PC-3 (cell line): ENCODE data around the gene TARP.
A peak's percentile ranks its signal among the peaks of the same experiment; 100 is the strongest.

Source experiments
- ATAC-seq: fragments of 200-7000 bp; cut with Tn5 transposase; 2 replicates; pipeline ENCODE4 v1.9.1; 2020; ENCODE audit warnings: mild to moderate bottlenecking, moderate library complexity
- BruUV-seq: library from RNA; stranded (reverse); fragments of 400-500 nt; replicated peaks from 2 replicates; lab custom pipeline; 2021; lab: Mats Ljungman, UMichigan
- CTCF ChIA-PET: fragments of 300-600 bp; sonication (Branson Sonifier 250); formaldehyde crosslinking; loops from one replicate; lab custom pipeline; 2022; ENCODE audit warnings: antibody characterized with exemption; lab: Charles Lee
- POLR2A ChIA-PET: fragments of 300-600 bp; sonication (Branson Sonifier 250); formaldehyde crosslinking; loops from one replicate; lab custom pipeline; 2022; ENCODE audit warnings: antibody characterized with exemption; ENCODE audit not compliant: unreplicated experiment; lab: Charles Lee
- DNase-seq: peaks from one replicate; pipeline ENCODE4 v3.0.0-alpha.2; 2015
- H2AFZ ChIP-seq: fragments of 300-600 bp; sonication (generic); 2 replicates; pipeline ENCODE4 v1.6.0; 2016; ENCODE audit warnings: antibody characterized with exemption, low read length
- H3F3A ChIP-seq: fragments of 300-600 bp; sonication (generic); one replicate; pipeline ENCODE4 v1.6.0; 2017; ENCODE audit warnings: antibody characterized with exemption, low read length, control low read depth, mild to moderate bottlenecking; ENCODE audit not compliant: unreplicated experiment
- H3K27ac ChIP-seq: fragments of 300-600 bp; sonication (generic); 2 replicates; pipeline ENCODE4 v1.5.1; 2016; ENCODE audit warnings: mild to moderate bottlenecking, low read length
- H3K27me3 ChIP-seq: fragments of 300-600 bp; sonication (generic); 2 replicates; pipeline ENCODE4 v1.6.1; 2016; ENCODE audit warnings: low read length, mixed read lengths
- H3K36me3 ChIP-seq: fragments of 300-600 bp; sonication (generic); 2 replicates; pipeline ENCODE4 v1.6.1; 2016; ENCODE audit warnings: low read depth, mixed run types, low read length, mixed read lengths
- H3K4me1 ChIP-seq: fragments of 300-600 bp; sonication (generic); 2 replicates; pipeline ENCODE4 v1.5.1; 2016; ENCODE audit warnings: low read length; ENCODE audit not compliant: insufficient read depth
- H3K4me2 ChIP-seq: fragments of 300-600 bp; sonication (generic); 2 replicates; pipeline ENCODE4 v1.6.0; 2016; ENCODE audit warnings: low read length
- H3K4me3 ChIP-seq: fragments of 300-600 bp; sonication (generic); 2 replicates; pipeline ENCODE4 v1.5.1; 2016; ENCODE audit warnings: mild to moderate bottlenecking, low read length, mixed read lengths
- H3K79me2 ChIP-seq: fragments of 300-600 bp; sonication (generic); 2 replicates; pipeline ENCODE4 v1.6.1; 2017; ENCODE audit warnings: low read length, mixed read lengths
- H3K9ac ChIP-seq: fragments of 300-600 bp; sonication (generic); 2 replicates; pipeline ENCODE4 v1.6.0; 2016; ENCODE audit warnings: mild to moderate bottlenecking, low read length
- H3K9me2 ChIP-seq: fragments of 300-600 bp; sonication (generic); replicated peaks from 2 replicates; pipeline ENCODE4 v1.6.1; 2016; ENCODE audit warnings: mixed run types, low read length, mixed read lengths
- H3K9me3 ChIP-seq: fragments of 300-600 bp; sonication (generic); 2 replicates; pipeline ENCODE4 v1.6.1; 2016; ENCODE audit warnings: low read length, mixed read lengths
- H4K20me1 ChIP-seq: fragments of 300-600 bp; sonication (generic); 2 replicates; pipeline ENCODE4 v1.6.1; 2016; ENCODE audit warnings: low read length, mixed read lengths
- CTCF ChIP-seq: fragments of 300-600 bp; sonication (generic); conservative IDR thresholded peaks from 2 replicates; pipeline ENCODE4 v1.5.1; 2017; ENCODE audit warnings: antibody characterized with exemption, low read depth, mild to moderate bottlenecking, low read length
- EZH2 ChIP-seq: fragments of 300-600 bp; sonication (generic); IDR thresholded peaks from one replicate; pipeline ENCODE4 v1.6.1; 2017; ENCODE audit warnings: antibody characterized with exemption, mild to moderate bottlenecking, low read length; ENCODE audit not compliant: unreplicated experiment
- EZH2phosphoT487 ChIP-seq: fragments of 300-600 bp; sonication (generic); IDR thresholded peaks from 2 replicates; pipeline ENCODE4 v1.6.1; 2018; ENCODE audit warnings: mild to moderate bottlenecking, antibody characterized with exemption, low read length, borderline replicate concordance
- intact Hi-C: fragments of 100-400 bp; cut with micrococcal nuclease; formaldehyde crosslinking; loops from 2 replicates; pipeline ENCODE4 v1.9.0; 2023

TARP gene

GRCh38 chr7:38306914-38307313, 33.5 kb upstream of the TARP start:
- Histone ChIP-seq H3K4me2 (no peak overlapping the region), H4K20me1 (no peaks in the 10 kb centered on the region), H3K9me2 (no peaks in the 10 kb centered on the region), H3K27ac (no peak overlapping the region), H3K9me3 (no peaks in the 10 kb centered on the region), H3K27me3 (peaks cover 62% of the 10 kb centered on the region), H3F3A (no peaks in the 10 kb centered on the region), H3K9ac (no peak overlapping the region), H3K4me1 (no peaks in the 10 kb centered on the region), H3K79me2 (no peaks in the 10 kb centered on the region), H2AFZ (no peak overlapping the region), H3K4me3 (no peak overlapping the region), H3K36me3 (no peaks in the 10 kb centered on the region)
- ChIA-PET POLR2A (no interaction called here), CTCF (no interaction called here)
- ATAC-seq (no peak), DNase-seq (no peak)
- TF ChIP-seq EZH2phosphoT487, result no peak
- TF ChIP-seq CTCF, result no peak
- TF ChIP-seq EZH2, result no peak
- intact Hi-C loops, result no loop called here
- no TSS peak for BruUV-seq

GRCh38 chr7:38306171-38306570, 32.7 kb upstream of the TARP start:
- H3K4me1 ChIP-seq, result no peaks in the 10 kb centered on the region
- no peaks in the 10 kb centered on the region for H4K20me1 ChIP-seq
- TF ChIP-seq EZH2 (no peak), CTCF (no peak), EZH2phosphoT487 (no peak)
- H3K4me3 ChIP-seq, result no peak overlapping the region
- POLR2A ChIA-PET, result no interaction called here
- no peak overlapping the region for H3K27ac ChIP-seq
- DNase-seq (peak; percentile 47), ATAC-seq (peak; percentile 64)
- H3F3A ChIP-seq, result no peaks in the 10 kb centered on the region
- no peak overlapping the region for H2AFZ ChIP-seq
- no peaks in the 10 kb centered on the region for H3K9me3 ChIP-seq
- H3K4me2 ChIP-seq, result no peak overlapping the region
- CTCF ChIA-PET, result interaction anchor here (0.5 to 0.6 kb wide), 2 partner anchors 30 to 115 kb away, joined by 3 to 4 read pairs; no protein-coding TSS in a partner anchor
- no peak overlapping the region for H3K9ac ChIP-seq
- peaks cover 62% of the 10 kb centered on the region for H3K27me3 ChIP-seq
- H3K36me3 ChIP-seq, result no peaks in the 10 kb centered on the region
- no TSS peak for BruUV-seq
- intact Hi-C loops, result no loop called here
- H3K79me2 ChIP-seq, result no peaks in the 10 kb centered on the region
- H3K9me2 ChIP-seq, result no peaks in the 10 kb centered on the region

DNA sequence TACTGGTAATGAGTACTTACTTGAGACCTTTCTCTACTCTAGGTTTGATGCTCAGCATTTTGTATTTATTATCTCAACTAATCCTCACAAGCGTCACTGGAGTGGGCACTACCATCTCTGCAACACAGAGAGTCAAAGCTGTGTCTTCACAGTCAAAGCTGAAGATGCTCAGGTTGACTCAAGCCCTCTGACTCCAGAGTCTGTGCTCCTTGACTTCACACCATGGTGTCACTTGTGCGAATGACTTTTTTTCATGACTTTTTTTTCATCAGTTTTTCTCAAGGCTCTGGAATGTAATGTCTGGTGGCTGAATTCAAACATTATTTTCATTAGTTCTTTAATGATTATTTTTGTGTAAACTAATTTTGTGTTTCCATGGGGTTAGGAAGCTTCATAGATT, 30.4 kb upstream of the TARP start:
- CTCF ChIA-PET, result no interaction called here
- H3K27me3 ChIP-seq, result peaks cover 60% of the 10 kb centered on the region
- TF ChIP-seq EZH2phosphoT487, result no peak
- TF ChIP-seq CTCF, result no peak
- TF ChIP-seq EZH2, result no peak
- H3K9me3 ChIP-seq, result no peaks in the 10 kb centered on the region
- no TSS peak for BruUV-seq
- H3K27ac ChIP-seq, result no peak overlapping the region
- no peak for DNase-seq
- H3K9me2 ChIP-seq, result no peaks in the 10 kb centered on the region
- H3K4me2 ChIP-seq, result no peak overlapping the region
- no peak overlapping the region for H3K9ac ChIP-seq
- no peaks in the 10 kb centered on the region for H3F3A ChIP-seq
- H3K4me1 ChIP-seq, result no peaks in the 10 kb centered on the region
- no peaks in the 10 kb centered on the region for H4K20me1 ChIP-seq
- ATAC-seq, result no peak
- POLR2A ChIA-PET, result no interaction called here
- no peaks in the 10 kb centered on the region for H3K36me3 ChIP-seq
- no peak overlapping the region for H2AFZ ChIP-seq
- intact Hi-C loops, result no loop called here
- H3K79me2 ChIP-seq, result no peaks in the 10 kb centered on the region
- no peak overlapping the region for H3K4me3 ChIP-seq
